ENCODE results near the gene BDH1. TPM values are rescaled to one million over a fixed set of nuclear protein-coding genes. Genes with fewer than 3 reads are reported as not detected.
A peak's percentile ranks its signal among the peaks of the same experiment; 100 is the strongest.

Gene BDH1
- total and polyA plus RNA-seq, 2 of the 8 experiments (the other 6 are each of a cell fraction or from before 2014, with no cell fraction given) = 27.2 to 28.1 TPM

GRCh38 chr3:197580253-197580691 lies 24.5 kb upstream of the BDH1 start (continued):
- TF ChIP-seq SP1 (IDR thresholded peaks at IDR 0.05; ENCODE audit: low read depth, low read length) = 0 out of 2 replicates have a peak, but pooled peaks have one; percentile 49
- no peak for TF ChIP-seq CBX8 (IDR thresholded peaks at IDR 0.05; ENCODE audit: borderline replicate concordance, low read depth, low read length)
- no peak for TF ChIP-seq RAD21 (IDR thresholded peaks at IDR 0.05 in 1 of 2, conservative IDR thresholded peaks at IDR 0.05 in 1 of 2; ENCODE audit: low read depth in 2 of 2, low read length in 2 of 2)
- peak; percentile 60; the same call in 1 of the 2 replicates for TF ChIP-seq KDM1A (IDR thresholded peaks at IDR 0.05; ENCODE audit: borderline replicate concordance, low read length)
- no peak for TF ChIP-seq SIN3A (conservative IDR thresholded peaks at IDR 0.05 in 1 of 2, IDR thresholded peaks at IDR 0.05 in 1 of 2; ENCODE audit: low read depth in 1 of 2, low read length in 2 of 2)
- 0 out of 2 replicates have a peak, but pooled peaks have one; percentile 28 for TF ChIP-seq CEBPB (IDR thresholded peaks at IDR 0.05; ENCODE audit: low read depth, low read length)
- no peak for TF ChIP-seq RBBP5 (IDR thresholded peaks at IDR 0.05; ENCODE audit: borderline replicate concordance, low read depth, low read length)
- no peak for TF ChIP-seq RXRA (IDR thresholded peaks at IDR 0.05; ENCODE audit: insufficient read depth, low read depth, low read length)
- TF ChIP-seq POLR2A (IDR thresholded peaks at IDR 0.05; ENCODE audit: control extremely low read depth in 1 of 2, low read depth in 2 of 2, low read length in 2 of 2) = no peak
- peak; percentile 56 for TF ChIP-seq MAX (IDR thresholded peaks at IDR 0.05)
- peak; percentile 82 for TF ChIP-seq E2F6 (IDR thresholded peaks at IDR 0.05)
- peak; percentile 67; the same call in 1 of the 2 replicates for TF ChIP-seq CREB1 (IDR thresholded peaks at IDR 0.05)
- no peak for TF ChIP-seq SP2 (IDR thresholded peaks at IDR 0.05; ENCODE audit: low read length)
- TF ChIP-seq HDAC6 (IDR thresholded peaks at IDR 0.05; ENCODE audit: low read depth, low read length) = no peak
- TF ChIP-seq MAFK (IDR thresholded peaks at IDR 0.05; ENCODE audit: low read depth, low read length) = peak; percentile 28; the same call in 1 of the 2 replicates
- no peak for TF ChIP-seq KDM4A (IDR thresholded peaks at IDR 0.05; ENCODE audit: low read depth, low read length, severe bottlenecking)
- TF ChIP-seq JUND (IDR thresholded peaks at IDR 0.05; ENCODE audit: low read length) = no peak
- 0 out of 3 replicates have a peak, but pooled peaks of 1 of the 2 experiments have one; percentile 37 for TF ChIP-seq EP300 (IDR thresholded peaks at IDR 0.05; ENCODE audit: borderline replicate concordance in 1 of 2, low read depth in 2 of 2, low read length in 2 of 2)
